Heart left ventricle (tissue), 16 donors: ENCODE data around the gene GSG1L. TPM values are rescaled to one million over a fixed set of nuclear protein-coding genes. Genes with fewer than 3 reads are reported as not detected.

Experiments
- ATAC-seq, 4 donors: fragments of 200-7000 bp; cut with Tn5 transposase; one replicate each; pipeline ENCODE4 v1.9.1; 2020 to 2022; ENCODE audit warnings: moderate library complexity in 4 of 4, mild to moderate bottlenecking in 3 of 4, moderate number of reproducible peaks in 1 of 4
- DNase-seq, 5 donors: peaks; one replicate each; pipeline ENCODE4 v3.0.0-alpha.2; 2020
- H3K27ac ChIP-seq, 12 donors: fragments of 200-600 bp; sonication (generic) in 4 of 12; one replicate each; pipeline versions ENCODE4 v1.5.0 to v1.8.0; 2016 to 2022; ENCODE audit warnings: mild to moderate bottlenecking in 2 of 12
- H3K27me3 ChIP-seq, 9 donors: fragments of 200-600 bp; sonication (generic) in 2 of 9; one replicate each; pipeline versions ENCODE4 v1.5.1 to v1.8.0; 2016 to 2022; ENCODE audit warnings: mild to moderate bottlenecking in 3 of 9
- H3K36me3 ChIP-seq, 9 donors: fragments of 200-600 bp; sonication (generic) in 2 of 9; one replicate each; pipeline versions ENCODE4 v1.5.0 to v1.8.0; 2018 to 2022; ENCODE audit warnings: mild to moderate bottlenecking in 2 of 9
- H3K4me1 ChIP-seq, 12 donors: fragments of 200-600 bp; sonication (generic) in 4 of 12; one replicate each; pipeline versions ENCODE4 v1.5.0 to v1.8.0; 2016 to 2022; ENCODE audit warnings: mild to moderate bottlenecking in 3 of 12
- H3K4me3 ChIP-seq, 12 donors: fragments of 200-600 bp; sonication (generic) in 4 of 12; one replicate each; pipeline versions ENCODE4 v1.5.0 to v1.8.0; 2017 to 2022; ENCODE audit warnings: mild to moderate bottlenecking in 9 of 12, moderate library complexity in 4 of 12
- H3K9me3 ChIP-seq, 12 donors: fragments of 200-600 bp; sonication (generic) in 4 of 12; one replicate each; pipeline versions ENCODE4 v1.5.0 to v1.8.0; 2016 to 2022; ENCODE audit warnings: mild to moderate bottlenecking in 1 of 12
- CTCF ChIP-seq, 12 donors: fragments of 200-600 bp; sonication (generic) in 4 of 12; IDR thresholded peaks; one replicate each; pipeline versions ENCODE4 v1.5.0 to v1.8.0; 2018 to 2022; ENCODE audit warnings: antibody characterized with exemption in 12 of 12, mild to moderate bottlenecking in 5 of 12
- POLR2A ChIP-seq, 2 donors: fragments of 450-650 bp; IDR thresholded peaks; one replicate each; pipeline ENCODE4 v1.6.1; 2017; ENCODE audit warnings: antibody characterized with exemption in 2 of 2, mild to moderate bottlenecking in 2 of 2, moderate library complexity in 2 of 2
- WGBS, 4 donors: extraction: QIAGEN DNeasy Blood & Tissue Kit in 2 of 4; methylation state at CpG; one replicate each; pipeline versions ENCODE4 v1.1.5 to v1.1.7; 2013 to 2018; 5-methylcytosine and 5-hydroxymethylcytosine counted together
- intact Hi-C, 10 donors: fragments of 100-400 bp; cut with DNase I; formaldehyde crosslinking; loops; one replicate each; pipeline versions ENCODE4 v1.11.1 to v1.14.2; 2022
- polyA plus RNA-seq, 2 donors: library from polyadenylated mRNA; stranded (reverse); fragments of 200-250 nt; gene quantifications; one replicate each; pipeline ENCODE4 v1.2.3, GENCODE V29; 2013
- total RNA-seq, 9 donors: library from RNA; depleted of rRNA in 2 of 9; stranded (reverse); fragments of >200 nt in 2 of 9; fragmentation: NEBNext Ultra II Directional in 3 of 9; extraction: Animal tissue kit (Norgen Biotek cat#: 25700) in 3 of 9; gene quantifications; one replicate each; pipeline versions ENCODE4 v1.1.0 to v1.2.4, GENCODE V29; 2016 to 2023
- donor health status: ischemic (EF 13 %, LVEDD 7.1; RV severe dilation, severe dysfunction).
- donor health status: healthy with polysubstance abuse.
- donor health status: DM: no; HTN: yes; CAD: no.
- donor health status: DM: no; HTN: no; CAD: no.
- donor health status: ischemic (EF 25% LVEDD 6.9; RV normal size, moderate dysfunction).
- donor health status: ischemic (EF 25% LVEDD 5.7; RV mildly dilated, moderate dysfunction).
- donor health status: healthy.
- donor health status: DM: yes; HTN: yes; CAD: no.
- donor health status: ischemic (EF 35%, LVEDD 5.7; RV mildly dilated, moderate dysfunction).
- donor health status: nonischemic (EF 11% LVEDD 7.7; RV severe dilation, severe dysfunction).
- donor health status: DM: yes; HTN: yes; CAD: no.
- donor health status: PGD.
- donor health status: ischemic (EF 29% LVEDD 5.4; RV normal size, mild dysfunction).
- donor health status: nonischemic (EF 23%, LVEDD 6.1; RV moderate dilation, normal function).

Gene GSG1L
- total and polyA plus RNA-seq, 11 donors = 0.11 to 8.7 (median 1.8) TPM; not detected in 4

DNA sequence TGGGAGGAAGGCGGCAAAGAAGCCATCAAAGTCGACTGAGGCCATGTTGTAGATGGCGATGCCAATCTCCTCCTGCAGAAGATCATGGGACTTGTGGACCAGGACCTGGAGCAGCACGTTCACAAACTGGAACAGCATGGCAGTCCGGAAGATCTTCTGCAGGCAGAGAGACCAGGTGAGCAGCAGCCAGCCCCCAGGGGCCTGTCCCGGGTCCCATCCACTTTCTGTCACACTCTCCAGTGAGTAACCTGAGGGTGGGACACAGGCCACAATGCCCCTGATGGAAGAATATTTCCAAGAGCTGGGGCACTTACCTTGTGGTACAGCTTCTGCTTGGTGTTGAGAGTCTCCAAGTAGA, 38.0 kb upstream of the GSG1L start:
- Histone ChIP-seq H3K36me3 (peaks cover 2 to 99% (median 88%) of the 10 kb centered on the region in 9 donors), H3K9me3 (no peaks in the 10 kb centered on the region), H3K4me1 (no peaks in the 10 kb centered on the region), H3K4me3 (no peak overlapping the region), H3K27ac (no peak overlapping the region), H3K27me3 (no peaks in the 10 kb centered on the region)
- DNase-seq = peak in 1 of 5 donors; percentile 26
- no peak for TF ChIP-seq POLR2A (IDR thresholded peaks at IDR 0.05)
- TF ChIP-seq CTCF (IDR thresholded peaks at IDR 0.05) = no peak
- ATAC-seq = no peak
- 95 to 97% (median 96%) methylated on average over 4 to 6 of the region's 6 CpGs for WGBS, 4 donors
- intact Hi-C loops = no loop called here

DNA sequence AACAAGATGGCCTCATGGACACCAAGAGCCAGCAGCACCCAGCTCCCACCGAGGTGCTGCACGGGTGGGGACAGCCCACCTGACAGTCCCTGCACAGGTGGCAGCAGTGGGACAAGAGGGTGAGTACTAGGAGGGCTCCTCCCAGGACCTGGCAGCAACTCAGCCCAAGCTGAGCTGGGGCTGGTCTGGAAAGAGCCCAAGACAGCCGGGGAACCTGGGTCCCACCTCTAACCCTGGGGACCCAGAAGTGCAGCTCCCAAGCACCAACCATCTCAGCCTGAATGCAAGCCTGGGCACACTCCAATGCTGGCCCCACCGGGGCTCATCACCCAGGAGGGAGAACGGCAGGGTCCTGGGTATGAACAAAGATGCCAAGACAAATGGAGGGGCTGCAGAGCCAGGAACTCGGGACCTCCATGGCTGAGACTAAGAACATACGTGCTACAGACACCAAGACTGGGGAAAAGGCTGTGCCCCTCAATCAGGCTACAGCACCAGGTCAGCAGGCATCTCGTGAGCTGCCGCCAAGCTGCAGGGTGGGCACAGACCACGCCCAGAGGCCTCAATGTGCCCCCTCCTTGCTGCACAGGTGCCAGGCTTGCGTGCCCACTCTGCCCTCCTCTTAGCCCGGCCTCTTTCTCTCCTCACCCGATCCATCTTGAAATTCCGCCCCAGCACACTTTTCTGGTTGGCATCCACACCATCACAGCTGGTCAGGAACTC, 37.5 kb upstream of the GSG1L start:
- Histone ChIP-seq H3K27ac (no peak overlapping the region), H3K27me3 (no peaks in the 10 kb centered on the region), H3K4me1 (no peaks in the 10 kb centered on the region), H3K4me3 (no peak overlapping the region), H3K9me3 (no peaks in the 10 kb centered on the region), H3K36me3 (peaks cover 2 to 99% (median 83%) of the 10 kb centered on the region in 9 donors)
- intact Hi-C loops = no loop called here
- WGBS, 4 donors = 89 to 97% (median 96%) methylated on average over 11 to 14 of the region's 14 CpGs
- DNase-seq = peak in 1 of 5 donors; percentile 18
- TF ChIP-seq POLR2A (IDR thresholded peaks at IDR 0.05) (no peak), CTCF (IDR thresholded peaks at IDR 0.05) (no peak)
- ATAC-seq = no peak

GRCh38 chr16:28098959-28099945, 35.7 kb upstream of the GSG1L start:
- intact Hi-C loops = no loop called here
- Histone ChIP-seq H3K9me3 (no peaks in the 10 kb centered on the region), H3K4me1 (no peaks in the 10 kb centered on the region), H3K36me3 (peaks cover 2 to 90% (median 66%) of the 10 kb centered on the region in 9 donors), H3K27ac (no peak overlapping the region), H3K27me3 (no peaks in the 10 kb centered on the region), H3K4me3 (no peak overlapping the region)
- DNase-seq = peak in 1 of 5 donors; percentile 37
- 91 to 94% (median 92%) methylated on average over 13 to 20 of the region's 20 CpGs for WGBS, 4 donors
- TF ChIP-seq POLR2A (IDR thresholded peaks at IDR 0.05) = no peak
- TF ChIP-seq CTCF (IDR thresholded peaks at IDR 0.05) = no peak
- ATAC-seq = peak in 1 of 4 donors; percentile 11
